DND-41 (cell line): Measurements from ENCODE around the gene ZNF333.

Experiments used
- CTCF ChIP-seq: IDR thresholded peaks from 2 replicates; pipeline ENCODE4 v1.5.1; 2012; ENCODE audit warnings: borderline replicate concordance, low read length, moderate library complexity, mild to moderate bottlenecking; ENCODE audit not compliant: poor library complexity, severe bottlenecking; ENCODE audit errors: extremely low read depth
- EZH2 ChIP-seq: IDR thresholded peaks from 3 replicates; pipeline ENCODE4 v1.6.1; 2012; ENCODE audit warnings: borderline replicate concordance, low read depth, mild to moderate bottlenecking, moderate library complexity, low read length, inconsistent platforms; ENCODE audit not compliant: severe bottlenecking

GRCh38 chr19:14676762-14677161 lies 13.1 kb upstream of the ZNF333 start:
- TF ChIP-seq CTCF (no peak), EZH2 (no peak)
